ENCODE data around the gene DERA.

Gene DERA

GRCh38 chr12:15982071-15982470 lies 70.9 kb downstream of the DERA start:
- Histone ChIP-seq H3F3A (ENCODE audit: insufficient read depth) (peaks cover 3% of the 10 kb centered on the region; the same call in 1 of the 2 replicates), H3K9me2 (replicated peaks; ENCODE audit: insufficient read depth, low read length) (no peaks in the 10 kb centered on the region), H3K79me2 (ENCODE audit: insufficient read depth, low read length) (no peaks in the 10 kb centered on the region), H3K27me3 (ENCODE audit: low read length) (no peaks in the 10 kb centered on the region), H2AFZ (ENCODE audit: low read depth, low read length, severe bottlenecking) (no peak overlapping the region), H3K27ac (ENCODE audit: low read depth, low read length) (no peak overlapping the region), H3K4me2 (ENCODE audit: low read depth, low read length, poor library complexity, severe bottlenecking) (no peak overlapping the region), H3K36me3 (ENCODE audit: low read length) (0 out of 2 replicates have a peak, but pooled peaks cover 4% of the 10 kb centered on the region), H4K20me1 (ENCODE audit: low read depth, low read length) (no peaks in the 10 kb centered on the region), H3K9ac (ENCODE audit: low read length) (no peak overlapping the region), H3K4me3 (ENCODE audit: insufficient read depth, low read length, poor library complexity, severe bottlenecking) (no peak overlapping the region), H3K9me3 (ENCODE audit: insufficient read depth, low read length) (no peaks in the 10 kb centered on the region)
- TF ChIP-seq CTCF (IDR thresholded peaks at IDR 0.05; ENCODE audit: insufficient read depth, low read length, poor library complexity, severe bottlenecking), result no peak
- TF ChIP-seq EZH2phosphoT487 (conservative IDR thresholded peaks at IDR 0.05; ENCODE audit: low read length), result no peak

GRCh38 chr12:15982471-15982870 lies 71.3 kb downstream of the DERA start:
- Histone ChIP-seq H3K36me3 (ENCODE audit: low read length) (0 out of 2 replicates have a peak, but pooled peaks cover 4% of the 10 kb centered on the region), H4K20me1 (ENCODE audit: low read depth, low read length) (no peaks in the 10 kb centered on the region), H3K4me2 (ENCODE audit: low read depth, low read length, poor library complexity, severe bottlenecking) (no peak overlapping the region), H3K27ac (ENCODE audit: low read depth, low read length) (no peak overlapping the region), H3K9ac (ENCODE audit: low read length) (no peak overlapping the region), H3K9me2 (replicated peaks; ENCODE audit: insufficient read depth, low read length) (no peaks in the 10 kb centered on the region), H3K9me3 (ENCODE audit: insufficient read depth, low read length) (no peaks in the 10 kb centered on the region), H3K4me3 (ENCODE audit: insufficient read depth, low read length, poor library complexity, severe bottlenecking) (no peak overlapping the region), H3F3A (ENCODE audit: insufficient read depth) (peaks cover 3% of the 10 kb centered on the region; the same call in 1 of the 2 replicates), H2AFZ (ENCODE audit: low read depth, low read length, severe bottlenecking) (no peak overlapping the region), H3K79me2 (ENCODE audit: insufficient read depth, low read length) (no peaks in the 10 kb centered on the region), H3K27me3 (ENCODE audit: low read length) (no peaks in the 10 kb centered on the region)
- no peak for TF ChIP-seq EZH2phosphoT487 (conservative IDR thresholded peaks at IDR 0.05; ENCODE audit: low read length)
- peak; percentile 15 for TF ChIP-seq CTCF (IDR thresholded peaks at IDR 0.05; ENCODE audit: insufficient read depth, low read length, poor library complexity, severe bottlenecking)

GRCh38 chr12:15982921-15983320 lies 71.8 kb downstream of the DERA start:
- Histone ChIP-seq H3K9ac (ENCODE audit: low read length) (no peak overlapping the region), H4K20me1 (ENCODE audit: low read depth, low read length) (no peaks in the 10 kb centered on the region), H3K9me2 (replicated peaks; ENCODE audit: insufficient read depth, low read length) (no peaks in the 10 kb centered on the region), H2AFZ (ENCODE audit: low read depth, low read length, severe bottlenecking) (no peak overlapping the region), H3K79me2 (ENCODE audit: insufficient read depth, low read length) (no peaks in the 10 kb centered on the region), H3K36me3 (ENCODE audit: low read length) (0 out of 2 replicates have a peak, but pooled peaks cover 4% of the 10 kb centered on the region), H3K27ac (ENCODE audit: low read depth, low read length) (no peak overlapping the region), H3K4me3 (ENCODE audit: insufficient read depth, low read length, poor library complexity, severe bottlenecking) (no peak overlapping the region), H3F3A (ENCODE audit: insufficient read depth) (peaks cover 3% of the 10 kb centered on the region; the same call in 1 of the 2 replicates), H3K9me3 (ENCODE audit: insufficient read depth, low read length) (no peaks in the 10 kb centered on the region), H3K27me3 (ENCODE audit: low read length) (no peaks in the 10 kb centered on the region), H3K4me2 (ENCODE audit: low read depth, low read length, poor library complexity, severe bottlenecking) (no peak overlapping the region)
- no peak for TF ChIP-seq CTCF (IDR thresholded peaks at IDR 0.05; ENCODE audit: insufficient read depth, low read length, poor library complexity, severe bottlenecking)
- no peak for TF ChIP-seq EZH2phosphoT487 (conservative IDR thresholded peaks at IDR 0.05; ENCODE audit: low read length)

Measured in SU-DHL-6 (cell line).